ENCODE data around the gene L3MBTL4. TPM values are rescaled to one million over a fixed set of nuclear protein-coding genes. Genes with fewer than 3 reads are reported as not detected.

L3MBTL4 gene
- total RNA-seq, 1 donor from 2014 or later = 17.5 TPM

- H3K27ac Mint-ChIP-seq = no peak overlapping the region
- TF ChIP-seq, protein P1, sequence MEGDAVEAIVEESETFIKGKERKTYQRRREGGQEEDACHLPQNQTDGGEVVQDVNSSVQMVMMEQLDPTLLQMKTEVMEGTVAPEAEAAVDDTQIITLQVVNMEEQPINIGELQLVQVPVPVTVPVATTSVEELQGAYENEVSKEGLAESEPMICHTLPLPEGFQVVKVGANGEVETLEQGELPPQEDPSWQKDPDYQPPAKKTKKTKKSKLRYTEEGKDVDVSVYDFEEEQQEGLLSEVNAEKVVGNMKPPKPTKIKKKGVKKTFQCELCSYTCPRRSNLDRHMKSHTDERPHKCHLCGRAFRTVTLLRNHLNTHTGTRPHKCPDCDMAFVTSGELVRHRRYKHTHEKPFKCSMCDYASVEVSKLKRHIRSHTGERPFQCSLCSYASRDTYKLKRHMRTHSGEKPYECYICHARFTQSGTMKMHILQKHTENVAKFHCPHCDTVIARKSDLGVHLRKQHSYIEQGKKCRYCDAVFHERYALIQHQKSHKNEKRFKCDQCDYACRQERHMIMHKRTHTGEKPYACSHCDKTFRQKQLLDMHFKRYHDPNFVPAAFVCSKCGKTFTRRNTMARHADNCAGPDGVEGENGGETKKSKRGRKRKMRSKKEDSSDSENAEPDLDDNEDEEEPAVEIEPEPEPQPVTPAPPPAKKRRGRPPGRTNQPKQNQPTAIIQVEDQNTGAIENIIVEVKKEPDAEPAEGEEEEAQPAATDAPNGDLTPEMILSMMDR (IDR thresholded peaks at IDR 0.05; ENCODE audit: unreplicated experiment) = no peak
- peaks cover 22% of the 10 kb centered on the region for H3K4me1 Mint-ChIP-seq
- no peak for DNase-seq (ENCODE audit: low spot score in 2 of 2, unreplicated experiment in 2 of 2)
- H3K4me3 Mint-ChIP-seq = no peak overlapping the region
- H3K36me3 Mint-ChIP-seq = peaks cover under 1% of the 10 kb centered on the region
- H3K27me3 Mint-ChIP-seq (ENCODE audit: low read depth) = no peaks in the 10 kb centered on the region
- no peaks in the 10 kb centered on the region for H3K9me3 Mint-ChIP-seq
Measured at GRCh38 chr18:5979971-5980457, 434.7 kb downstream of the L3MBTL4 start.

- H3K27ac Mint-ChIP-seq = no peak overlapping the region
- H3K36me3 Mint-ChIP-seq = peaks cover 2% of the 10 kb centered on the region
- H3K4me1 Mint-ChIP-seq = peaks cover 17% of the 10 kb centered on the region
- no peaks in the 10 kb centered on the region for H3K9me3 Mint-ChIP-seq
- no peak overlapping the region for H3K4me3 Mint-ChIP-seq
- H3K27me3 Mint-ChIP-seq (ENCODE audit: low read depth) = no peaks in the 10 kb centered on the region
- TF ChIP-seq, protein P1 (IDR thresholded peaks at IDR 0.05; ENCODE audit: unreplicated experiment) = no peak
- no peak for DNase-seq (ENCODE audit: low spot score in 2 of 2, unreplicated experiment in 2 of 2)
Measured at GRCh38 chr18:5979176-5979888, 435.4 kb downstream of the L3MBTL4 start.

- Mint-ChIP-seq H3K4me1 (peaks cover 5% of the 10 kb centered on the region), H3K27ac (no peak overlapping the region), H3K27me3 (ENCODE audit: low read depth) (no peaks in the 10 kb centered on the region), H3K36me3 (peaks cover 2% of the 10 kb centered on the region), H3K9me3 (no peaks in the 10 kb centered on the region), H3K4me3 (no peak overlapping the region)
- no peak for DNase-seq (ENCODE audit: low spot score in 2 of 2, unreplicated experiment in 2 of 2)
- TF ChIP-seq, protein P1 (IDR thresholded peaks at IDR 0.05; ENCODE audit: unreplicated experiment) = no peak
Measured at GRCh38 chr18:5977022-5977421, 437.7 kb downstream of the L3MBTL4 start.

DNA sequence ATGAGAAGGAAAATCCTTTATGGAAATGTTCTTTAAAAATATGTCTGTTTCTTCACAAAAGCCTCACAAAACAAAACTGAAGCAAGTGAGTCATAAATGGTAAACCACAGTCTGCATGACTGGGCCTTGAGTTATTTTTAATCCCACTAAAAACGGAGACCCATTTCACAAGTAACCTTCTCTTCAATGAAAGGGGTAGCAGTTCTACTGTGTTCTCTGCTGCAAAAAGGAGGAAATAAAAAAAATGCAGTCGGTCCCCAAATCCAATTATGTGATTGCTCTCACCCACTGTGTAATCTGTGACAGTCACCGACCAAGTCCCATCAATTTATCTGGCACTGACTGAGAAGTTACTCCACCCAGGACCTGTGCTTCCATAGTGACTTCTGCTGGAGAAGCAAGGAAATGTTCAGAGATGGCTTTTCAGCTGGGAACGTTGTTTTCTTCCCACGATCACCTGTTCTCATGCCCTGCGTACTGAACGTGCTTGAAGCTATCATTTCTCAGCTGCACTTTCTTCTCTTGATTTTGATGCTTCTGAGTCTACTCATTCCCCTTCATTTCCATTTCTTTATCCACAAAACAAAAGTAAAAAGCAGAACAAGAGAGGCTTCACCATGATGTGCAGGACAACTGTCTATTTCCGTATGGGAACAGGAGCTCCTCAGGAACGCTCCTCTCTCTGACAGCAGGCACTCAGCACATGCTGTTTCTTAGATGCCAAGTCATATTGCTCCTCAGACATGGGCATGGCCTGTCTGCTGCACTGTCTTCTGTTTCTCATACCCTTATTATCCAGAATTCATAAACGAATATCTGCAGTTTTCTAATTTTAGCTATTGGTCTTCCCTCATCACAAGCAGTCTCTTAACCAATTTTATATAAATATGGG, 439.4 kb downstream of the L3MBTL4 start:
- H3K27ac Mint-ChIP-seq = no peak overlapping the region
- H3K4me3 Mint-ChIP-seq = no peak overlapping the region
- H3K27me3 Mint-ChIP-seq (ENCODE audit: low read depth) = no peaks in the 10 kb centered on the region
- peaks cover 2% of the 10 kb centered on the region for H3K36me3 Mint-ChIP-seq
- peaks cover 9% of the 10 kb centered on the region for H3K4me1 Mint-ChIP-seq
- TF ChIP-seq, protein P1 (IDR thresholded peaks at IDR 0.05; ENCODE audit: unreplicated experiment) = no peak
- H3K9me3 Mint-ChIP-seq = no peaks in the 10 kb centered on the region
- DNase-seq (ENCODE audit: low spot score in 2 of 2, unreplicated experiment in 2 of 2) = no peak

DNA sequence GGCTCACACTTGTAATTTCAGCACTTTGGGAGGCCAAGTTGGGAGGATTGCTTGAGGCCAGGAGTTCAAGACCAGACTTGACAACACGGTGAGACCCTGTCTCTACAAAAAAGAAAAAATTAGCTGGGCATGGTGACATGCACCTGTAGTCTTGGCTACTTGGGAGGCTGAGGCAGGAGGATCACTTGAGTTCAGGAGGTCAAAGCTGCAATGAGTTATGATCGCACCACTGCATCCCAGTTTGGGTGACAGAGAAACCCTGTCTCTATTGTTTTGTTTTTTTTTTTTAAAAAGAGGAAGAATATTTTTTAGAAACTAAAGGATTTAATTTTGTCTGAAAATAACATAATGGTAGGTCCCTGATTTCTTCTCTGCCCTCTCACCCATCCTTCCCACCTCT, 440.0 kb downstream of the L3MBTL4 start:
- no peak overlapping the region for H3K4me3 Mint-ChIP-seq
- H3K4me1 Mint-ChIP-seq = peaks cover 14% of the 10 kb centered on the region
- H3K27ac Mint-ChIP-seq = no peak overlapping the region
- peaks cover 2% of the 10 kb centered on the region for H3K36me3 Mint-ChIP-seq
- TF ChIP-seq, protein P1 (IDR thresholded peaks at IDR 0.05; ENCODE audit: unreplicated experiment) = no peak
- H3K27me3 Mint-ChIP-seq (ENCODE audit: low read depth) = no peaks in the 10 kb centered on the region
- H3K9me3 Mint-ChIP-seq = no peaks in the 10 kb centered on the region
- no peak for DNase-seq (ENCODE audit: low spot score in 2 of 2, unreplicated experiment in 2 of 2)
